Measurements from ENCODE around the gene HMG20B. TPM values are rescaled to one million over a fixed set of nuclear protein-coding genes. Genes with fewer than 3 reads are reported as not detected.

HMG20B gene
- total RNA-seq = 11.0 TPM

DNA sequence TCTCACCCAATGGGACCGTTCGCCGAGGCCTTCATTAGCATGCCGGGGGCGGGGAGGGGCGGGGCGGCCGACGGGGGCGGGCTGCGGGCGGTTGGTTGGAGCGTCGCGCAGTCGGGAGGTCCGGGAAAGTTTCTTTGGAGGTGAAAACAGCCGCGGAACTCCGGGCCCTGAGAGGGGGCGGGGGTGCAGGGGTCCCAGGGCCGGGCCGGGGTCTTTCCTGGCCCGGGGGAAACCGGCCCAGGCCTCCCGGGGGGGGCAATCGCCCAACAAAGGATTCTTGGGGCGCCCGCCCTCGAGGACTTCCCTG lies at the start of gene HMG20B:
HMG20B (plus strand) TSS at position 90 of the 307 bp plus-strand sequence. CDS start 366 bp downstream, outside the sequence.

DNA sequence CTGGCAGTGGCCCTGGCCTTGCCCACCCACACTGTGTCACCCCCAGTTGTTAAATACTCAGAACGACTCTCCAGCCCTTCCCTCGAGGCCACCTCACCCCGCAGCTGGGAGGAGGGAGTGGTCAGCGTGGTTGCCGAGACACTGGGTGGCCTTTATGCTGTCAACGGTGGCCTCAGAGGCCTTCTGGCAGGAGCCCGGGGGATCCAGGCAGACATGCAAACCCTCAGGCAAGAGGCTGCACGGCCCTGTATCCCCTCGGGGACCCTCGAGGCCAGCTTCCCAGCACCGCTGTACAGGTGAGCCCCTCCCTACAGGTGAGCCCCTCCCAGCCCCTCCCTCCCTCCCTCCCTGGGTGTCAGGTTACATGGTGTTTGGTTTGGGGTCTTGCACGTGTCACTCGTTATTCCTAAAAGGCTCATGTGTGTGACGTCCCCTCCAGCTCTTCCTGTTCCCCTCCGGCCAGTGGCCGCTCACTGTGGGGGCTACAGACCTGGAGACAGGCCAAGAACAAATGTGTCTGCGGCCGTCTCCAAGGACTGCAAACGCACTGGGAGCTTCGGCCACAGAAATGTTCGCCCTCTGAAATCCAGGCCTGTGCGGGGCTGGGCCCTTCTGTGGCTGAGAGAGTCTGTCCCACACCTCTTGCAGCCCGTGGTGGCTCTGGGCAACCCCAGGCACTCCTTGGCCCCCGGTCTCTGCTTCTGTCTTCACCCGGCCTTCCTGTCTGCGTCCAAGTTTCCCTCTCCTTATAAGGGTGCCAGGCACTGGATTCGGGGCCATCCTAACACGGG lies 33.6 kb upstream of the HMG20B start, which contains the start of gene TEKTIP1:
TEKTIP1 (plus strand) TSS at position 210 of the 791 bp plus-strand sequence; CDS start at position 214, 4 bp downstream.

DNA sequence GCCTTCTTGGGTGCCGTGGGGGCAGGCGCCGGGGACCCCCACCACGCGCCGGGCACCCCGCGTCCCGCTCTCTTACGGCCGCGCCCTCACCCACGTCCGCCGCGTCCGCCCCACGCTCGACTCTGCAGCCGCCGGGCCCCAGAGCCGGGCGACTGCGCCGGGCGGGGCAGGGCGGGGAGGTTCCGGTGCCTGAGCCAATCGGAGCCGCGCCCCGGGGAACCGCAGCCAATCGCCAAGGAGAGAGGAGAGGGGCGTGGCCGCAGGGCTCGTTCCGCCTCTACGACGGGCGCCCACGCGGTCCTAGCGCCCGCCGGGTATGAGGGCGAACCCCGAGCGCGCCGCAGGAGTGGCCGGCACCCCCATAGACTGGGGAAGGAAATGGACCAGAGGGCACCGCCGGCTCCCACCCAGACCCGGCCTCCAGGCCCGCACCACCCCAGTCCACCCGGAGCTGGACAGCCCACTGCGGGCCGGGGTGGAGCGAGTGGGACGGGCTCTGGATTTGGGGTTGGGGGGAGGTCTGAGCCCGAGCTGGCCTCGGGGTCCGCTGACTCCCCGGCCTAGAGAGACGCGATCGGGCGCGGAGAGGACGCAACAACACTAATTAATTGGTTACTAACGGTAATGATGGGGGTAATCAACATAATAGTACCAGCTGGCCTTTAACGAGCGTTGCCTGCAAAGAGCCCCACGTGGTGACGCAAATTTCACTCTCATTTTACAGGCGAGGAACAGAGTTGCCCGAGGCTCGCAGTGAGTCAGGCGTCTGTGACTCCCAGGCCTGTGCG lies 15.1 kb upstream of the HMG20B start, which contains the start of gene MFSD12:
MFSD12 (minus strand) TSS at position 126 of the 788 bp plus-strand sequence. CDS start 183 bp downstream, outside the sequence.

DNA sequence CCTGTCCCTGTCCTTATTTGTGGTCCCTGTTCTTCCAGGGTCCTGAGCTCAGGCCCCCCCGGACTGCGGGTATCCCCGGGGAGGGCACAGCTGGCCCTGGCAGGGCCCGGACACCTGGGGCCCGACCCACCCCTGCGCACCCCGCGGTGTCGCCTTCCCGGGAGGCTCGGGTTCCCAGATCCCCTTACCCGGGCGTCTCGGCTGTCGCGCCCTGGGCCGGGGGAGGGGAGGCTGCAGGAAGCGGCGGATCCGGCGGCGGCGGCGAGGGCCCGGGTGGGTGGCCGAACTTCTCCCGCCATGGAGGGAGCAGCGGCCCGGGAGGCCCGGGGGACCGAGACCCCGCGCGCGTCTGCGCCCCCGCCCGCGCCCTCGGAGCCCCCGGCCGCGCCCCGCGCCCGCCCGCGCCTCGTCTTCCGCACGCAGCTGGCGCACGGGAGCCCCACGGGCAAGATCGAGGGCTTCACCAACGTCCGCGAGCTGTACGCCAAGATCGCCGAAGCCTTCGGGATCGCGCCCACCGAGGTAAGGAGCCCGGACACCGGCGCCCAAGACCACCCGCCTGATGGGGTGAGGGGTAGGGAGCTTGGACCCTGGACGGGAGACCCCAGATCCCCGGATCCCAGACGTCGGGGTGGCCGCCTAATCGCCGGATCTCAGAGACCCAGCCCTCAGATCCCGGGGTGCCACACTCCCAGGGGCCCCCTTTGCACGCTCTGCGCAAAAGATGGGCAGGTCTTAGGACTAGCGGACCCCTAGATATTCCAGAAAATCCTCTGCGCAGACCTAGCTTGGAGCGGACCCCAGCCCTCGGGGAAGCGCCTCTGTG lies 12.8 kb downstream of the HMG20B start, which contains the start of gene GIPC3:
GIPC3 (plus strand) TSS at position 178 of the 826 bp plus-strand sequence; CDS start at position 298, 120 bp downstream.

DNA sequence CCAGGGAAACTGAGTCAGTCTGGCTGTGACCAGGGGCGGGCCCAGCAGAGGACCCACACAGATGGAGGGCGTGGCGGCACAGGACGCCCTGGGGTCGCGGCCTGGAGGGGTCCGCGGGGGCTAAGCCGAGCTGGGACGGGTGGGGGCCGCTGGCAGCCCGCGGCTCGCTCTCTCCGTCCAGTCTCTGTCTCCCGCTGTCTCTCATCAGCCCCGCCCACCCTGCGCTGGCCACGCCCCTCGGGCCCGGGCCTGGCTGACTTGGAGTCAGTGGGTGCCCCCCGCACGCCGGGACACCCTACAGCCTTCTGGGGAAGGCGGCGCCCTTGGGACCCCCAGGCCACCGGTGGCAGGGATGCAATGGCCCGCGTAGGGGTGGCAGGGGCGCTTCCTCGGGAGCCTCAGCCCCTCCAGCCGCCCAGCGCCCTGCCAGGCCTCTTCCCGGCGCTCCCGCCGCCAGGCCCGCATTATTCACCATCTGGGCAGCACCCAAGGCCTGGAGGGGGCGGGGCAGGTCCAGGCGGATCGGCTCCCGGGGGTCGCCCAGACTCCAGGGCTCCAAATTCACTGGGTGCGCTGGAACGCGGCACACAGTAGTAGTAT lies 34.0 kb downstream of the HMG20B start, which contains the start of gene TBXA2R:
TBXA2R (minus strand) TSS at position 186 of the 600 bp plus-strand sequence. CDS start 6,241 bp downstream, outside the sequence.

DNA sequence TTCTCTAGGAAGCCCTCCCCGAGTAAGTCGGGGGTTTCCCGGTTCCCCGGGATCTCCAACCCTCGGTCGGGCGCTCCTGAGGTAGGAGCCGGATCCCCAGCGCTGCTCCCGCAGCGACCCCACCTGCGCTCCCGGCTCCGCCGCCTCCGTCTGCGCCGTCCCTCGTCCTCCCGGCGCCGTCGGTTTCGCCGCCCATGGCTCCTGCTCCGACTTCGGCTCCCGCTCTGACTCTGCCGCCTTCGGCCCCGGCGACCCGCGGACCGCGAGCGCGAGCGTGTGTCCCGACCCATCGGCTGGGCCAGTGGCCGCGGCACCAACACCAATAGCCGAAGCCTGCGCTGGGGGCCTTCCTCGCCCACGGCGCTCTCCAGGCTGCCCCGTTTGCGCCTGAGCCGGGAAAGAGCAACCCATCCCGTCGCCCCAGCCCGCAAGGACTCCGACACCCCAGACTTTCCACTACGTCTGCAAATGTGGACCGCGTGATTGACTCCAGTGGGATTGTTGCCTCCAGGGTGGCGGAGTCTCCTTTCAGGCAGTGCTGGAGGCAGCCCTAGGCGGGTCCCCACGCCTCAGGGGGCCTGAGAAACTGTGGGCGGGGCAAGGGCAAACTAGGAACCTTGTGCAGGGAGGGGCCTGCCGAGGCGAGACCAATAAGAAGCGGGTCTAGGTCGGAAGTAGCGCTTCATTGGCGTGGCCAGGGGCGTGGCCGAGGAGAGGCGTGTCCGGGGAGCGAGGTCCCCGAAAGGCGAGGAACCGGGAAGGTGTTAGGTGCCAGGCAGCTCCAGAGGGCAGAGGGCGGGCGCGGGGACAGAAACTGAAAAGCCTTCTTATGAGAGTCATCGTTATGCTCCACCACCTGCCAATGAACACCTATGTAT lies 54.0 kb downstream of the HMG20B start, which contains the start of gene CACTIN:
CACTIN (minus strand) TSS at position 318 of the 878 bp plus-strand sequence; CDS start at position 290, 28 bp downstream.

Small RNA genes within 50 kb of the gene (small RNA-seq; reads per million reads assigned to genes)
- not detected for gene AC005786.1 (ENCODE audit: low replicate concordance)

Other genes starting within 250 kb of the HMG20B start
- gene NFIC, start 206.4 kb upstream of the HMG20B start, total RNA-seq = 10.0 TPM
- gene SMIM24, start 92.4 kb upstream of the HMG20B start, total RNA-seq = not detected
- not detected for gene SMIM44, start 89.5 kb upstream of the HMG20B start, total RNA-seq
- gene DOHH, start 72.3 kb upstream of the HMG20B start, total RNA-seq = 9.1 TPM
- gene FZR1, start 66.6 kb upstream of the HMG20B start, total RNA-seq = 62.0 TPM
- gene TEKTIP1, start 33.8 kb upstream of the HMG20B start, total RNA-seq = not detected
- gene MFSD12, start 15.4 kb upstream of the HMG20B start, total RNA-seq = 42.9 TPM
- gene GIPC3, start 12.5 kb downstream of the HMG20B start, total RNA-seq = under 0.01 TPM
- gene TBXA2R, start 33.9 kb downstream of the HMG20B start, total RNA-seq = 0.63 TPM
- 26.6 TPM for gene CACTIN, start 53.8 kb downstream of the HMG20B start, total RNA-seq
- 32.9 TPM for gene PIP5K1C, start 127.5 kb downstream of the HMG20B start, total RNA-seq
- not detected for gene TJP3, start 135.4 kb downstream of the HMG20B start, total RNA-seq
- 25.4 TPM for gene APBA3, start 188.7 kb downstream of the HMG20B start, total RNA-seq
- 14.7 TPM for gene MRPL54, start 189.7 kb downstream of the HMG20B start, total RNA-seq
- not detected for gene RAX2, start 199.3 kb downstream of the HMG20B start, total RNA-seq
- 19.7 TPM for gene MATK, start 213.4 kb downstream of the HMG20B start, total RNA-seq

Data from parietal lobe (tissue), 2 donors.